GM12873 (cell line): Measurements from ENCODE around the gene ADGRV1.

Experiments
- TF ChIP-seq, protein P1 (sequence below): IDR thresholded peaks from 2 replicates; pipeline ENCODE4 v1.5.1; 2012; ENCODE audit warnings: low read depth, mild to moderate bottlenecking, moderate library complexity, low read length, control low read depth; ENCODE audit not compliant: insufficient read depth; ENCODE audit errors: missing control alignments

Gene ADGRV1

GRCh38 chr5:91111473-91112238 lies 553.1 kb downstream of the ADGRV1 start:
- TF ChIP-seq, protein P1, sequence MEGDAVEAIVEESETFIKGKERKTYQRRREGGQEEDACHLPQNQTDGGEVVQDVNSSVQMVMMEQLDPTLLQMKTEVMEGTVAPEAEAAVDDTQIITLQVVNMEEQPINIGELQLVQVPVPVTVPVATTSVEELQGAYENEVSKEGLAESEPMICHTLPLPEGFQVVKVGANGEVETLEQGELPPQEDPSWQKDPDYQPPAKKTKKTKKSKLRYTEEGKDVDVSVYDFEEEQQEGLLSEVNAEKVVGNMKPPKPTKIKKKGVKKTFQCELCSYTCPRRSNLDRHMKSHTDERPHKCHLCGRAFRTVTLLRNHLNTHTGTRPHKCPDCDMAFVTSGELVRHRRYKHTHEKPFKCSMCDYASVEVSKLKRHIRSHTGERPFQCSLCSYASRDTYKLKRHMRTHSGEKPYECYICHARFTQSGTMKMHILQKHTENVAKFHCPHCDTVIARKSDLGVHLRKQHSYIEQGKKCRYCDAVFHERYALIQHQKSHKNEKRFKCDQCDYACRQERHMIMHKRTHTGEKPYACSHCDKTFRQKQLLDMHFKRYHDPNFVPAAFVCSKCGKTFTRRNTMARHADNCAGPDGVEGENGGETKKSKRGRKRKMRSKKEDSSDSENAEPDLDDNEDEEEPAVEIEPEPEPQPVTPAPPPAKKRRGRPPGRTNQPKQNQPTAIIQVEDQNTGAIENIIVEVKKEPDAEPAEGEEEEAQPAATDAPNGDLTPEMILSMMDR: no peak

- TF ChIP-seq, protein P1: no peak
These were observed 556.1 kb downstream of the ADGRV1 start for GRCh38 chr5:91114658-91115057.

GRCh38 chr5:91118354-91118753 lies 559.8 kb downstream of the ADGRV1 start:
- TF ChIP-seq, protein P1: no peak

GRCh38 chr5:91118796-91119195 lies 560.2 kb downstream of the ADGRV1 start:
- TF ChIP-seq, protein P1: no peak

DNA sequence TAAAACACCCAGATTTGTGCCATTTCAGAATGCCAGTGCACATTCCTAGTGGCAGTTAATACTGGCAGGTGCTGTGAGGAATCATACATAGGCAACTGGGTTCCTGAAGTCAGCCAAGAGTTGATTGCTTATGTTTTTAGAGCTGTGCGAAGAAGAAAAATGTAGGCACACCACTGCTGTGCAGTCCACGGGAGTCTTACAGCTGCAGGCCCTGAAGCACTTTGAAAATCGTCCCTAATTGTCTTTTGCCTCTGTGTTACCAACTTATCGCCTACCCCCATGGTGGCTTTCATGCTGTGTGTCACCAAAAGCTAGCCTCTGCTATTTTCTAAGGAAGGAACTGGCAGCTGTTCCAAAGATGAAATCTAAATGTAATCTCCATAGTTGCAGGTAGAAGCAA lies 560.6 kb downstream of the ADGRV1 start:
- TF ChIP-seq, protein P1: no peak

GRCh38 chr5:91119981-91120850 lies 561.6 kb downstream of the ADGRV1 start:
- TF ChIP-seq, protein P1: no peak

DNA sequence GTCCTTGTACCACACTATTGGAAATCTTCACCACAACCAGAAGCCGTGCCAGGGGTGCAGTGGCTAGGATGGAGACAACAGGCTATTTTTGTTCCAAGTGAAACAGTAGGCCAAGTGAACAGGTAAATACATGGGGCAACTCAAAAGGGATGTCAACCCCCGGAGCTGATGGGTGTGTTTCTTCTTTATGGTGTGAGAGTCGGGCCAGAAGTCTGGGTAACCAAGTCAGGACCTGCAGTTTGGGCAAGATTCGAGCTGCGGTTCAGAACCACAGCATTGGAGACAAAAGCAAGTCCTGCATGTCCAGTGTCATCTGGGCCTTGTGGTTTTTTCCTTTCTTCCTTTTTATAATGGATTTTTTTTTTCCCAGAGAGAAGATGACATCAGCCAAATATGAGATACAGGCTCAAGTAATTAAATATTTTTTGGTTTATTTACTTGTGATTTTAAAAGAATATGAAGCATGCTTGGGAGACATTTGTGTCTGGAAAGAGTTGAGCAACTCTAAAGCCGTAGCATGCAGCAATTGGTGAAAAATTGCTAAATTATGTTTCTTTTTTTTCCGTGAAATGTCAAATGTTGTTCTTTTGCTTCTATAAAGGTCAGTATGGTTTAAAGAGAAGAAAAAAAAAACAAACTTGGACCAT lies 562.9 kb downstream of the ADGRV1 start:
- TF ChIP-seq, protein P1: no peak
